HepG2 (cell line): ENCODE measurements around the gene FEM1B. TPM values are rescaled to one million over a fixed set of nuclear protein-coding genes. Genes with fewer than 3 reads are reported as not detected.

Experiments
- ARHGAP35 ChIP-seq: sonication (generic); formaldehyde crosslinking; IDR thresholded peaks from 2 replicates; pipeline ENCODE4 v1.9.0; 2022; ENCODE audit warnings: mild to moderate bottlenecking, inconsistent platforms, moderate library complexity, missing genetic modification reagents, borderline replicate concordance
- ARNTL ChIP-seq: sonication (generic); formaldehyde crosslinking; IDR thresholded peaks from 2 replicates; pipeline ENCODE4 v1.4.0; 2020; ENCODE audit warnings: mild to moderate bottlenecking, missing genetic modification reagents
- BORCS8-MEF2B ChIP-seq: sonication (generic); formaldehyde crosslinking; IDR thresholded peaks from 2 replicates; pipeline ENCODE4 v1.8.0; 2022; ENCODE audit warnings: mild to moderate bottlenecking, missing genetic modification reagents
- ESRRA ChIP-seq: sonication (generic); formaldehyde crosslinking; IDR thresholded peaks from 2 replicates; pipeline ENCODE4 v1.5.1; 2020; ENCODE audit warnings: mild to moderate bottlenecking, low read depth, missing genetic modification reagents
- FOXA1 ChIP-seq, 2 experiments: fragments of 450-650 bp in 1 of 2; sonication (generic) in 1 of 2; formaldehyde crosslinking in 1 of 2; IDR thresholded peaks; 2 replicates each; pipeline versions ENCODE4 v1.4.0 to v1.6.1; 2016 to 2020; ENCODE audit warnings: missing genetic modification reagents in 1 of 2
- HNF4A ChIP-seq: sonication (generic); formaldehyde crosslinking; IDR thresholded peaks from 2 replicates; pipeline ENCODE4 v1.4.0; 2020; ENCODE audit warnings: missing genetic modification reagents
- KDM5B ChIP-seq: sonication (generic); formaldehyde crosslinking; IDR thresholded peaks from 2 replicates; pipeline ENCODE4 v1.4.0; 2020; ENCODE audit warnings: missing genetic modification reagents, mild to moderate bottlenecking, borderline replicate concordance
- MAFG ChIP-seq: sonication (generic); formaldehyde crosslinking; IDR thresholded peaks from 2 replicates; pipeline ENCODE4 v1.5.1; 2020; ENCODE audit warnings: mild to moderate bottlenecking, missing genetic modification reagents
- NFYC ChIP-seq: IDR thresholded peaks from 2 replicates; pipeline ENCODE4 v1.6.1; 2016; ENCODE audit warnings: missing genetic modification reagents, missing compliant biosample characterization
- PHB2 ChIP-seq: fragments of 450-650 bp; IDR thresholded peaks from 2 replicates; pipeline ENCODE4 v1.6.1; 2018; ENCODE audit not compliant: partially characterized antibody
- PHF21A ChIP-seq: sonication (generic); formaldehyde crosslinking; IDR thresholded peaks from 2 replicates; pipeline ENCODE4 v1.5.0; 2020; ENCODE audit warnings: mild to moderate bottlenecking, missing genetic modification reagents
- RFX1 ChIP-seq: fragments of 450-650 bp; IDR thresholded peaks from 2 replicates; pipeline ENCODE4 v1.6.1; 2017
- SNAPC2 ChIP-seq: sonication (generic); formaldehyde crosslinking; IDR thresholded peaks from 2 replicates; pipeline ENCODE4 v1.8.1; 2022; ENCODE audit warnings: mild to moderate bottlenecking, missing genetic modification reagents
- SOX6 ChIP-seq, 2 experiments: fragments of 450-650 bp in 1 of 2; sonication (generic) in 1 of 2; formaldehyde crosslinking in 1 of 2; IDR thresholded peaks; 2 replicates each; pipeline versions ENCODE4 v1.4.0 to v1.6.1; 2017 to 2020; ENCODE audit warnings: antibody characterized with exemption in 1 of 2, mild to moderate bottlenecking in 1 of 2, missing genetic modification reagents in 1 of 2
- TBP ChIP-seq: sonication (generic); formaldehyde crosslinking; IDR thresholded peaks from 2 replicates; pipeline ENCODE4 v1.5.0; 2020; ENCODE audit warnings: missing genetic modification reagents
- U2AF1 ChIP-seq: fragments of 200-400 bp; formaldehyde crosslinking; optimal IDR thresholded peaks from 2 replicates; pipeline ENCODE3; 2017; ENCODE audit warnings: mild to moderate bottlenecking, low read depth, low read length
- ZFP1 ChIP-seq: IDR thresholded peaks from 2 replicates; pipeline ENCODE4 v1.6.1; 2016
- ZNF124 ChIP-seq: sonication (generic); formaldehyde crosslinking; IDR thresholded peaks from 2 replicates; pipeline ENCODE4 v1.4.0; 2020; ENCODE audit warnings: missing genetic modification reagents
- ZNF225 ChIP-seq: sonication (generic); formaldehyde crosslinking; IDR thresholded peaks from 2 replicates; pipeline ENCODE4 v1.4.0; 2020; ENCODE audit warnings: mild to moderate bottlenecking, missing genetic modification reagents
- ZNF251 ChIP-seq: sonication (generic); formaldehyde crosslinking; IDR thresholded peaks from 2 replicates; pipeline ENCODE4 v1.9.0; 2021; ENCODE audit warnings: mild to moderate bottlenecking, missing genetic modification reagents
- ZNF329 ChIP-seq: sonication (generic); formaldehyde crosslinking; IDR thresholded peaks from 2 replicates; pipeline ENCODE4 v1.9.0; 2021; ENCODE audit warnings: low read depth, mild to moderate bottlenecking, missing genetic modification reagents
- ZNF343 ChIP-seq: sonication (generic); formaldehyde crosslinking; IDR thresholded peaks from 2 replicates; pipeline ENCODE4 v1.4.0; 2020; ENCODE audit warnings: mild to moderate bottlenecking, missing genetic modification reagents
- ZNF496 ChIP-seq: sonication (generic); formaldehyde crosslinking; IDR thresholded peaks from 2 replicates; pipeline ENCODE4 v1.8.1; 2023; ENCODE audit warnings: mild to moderate bottlenecking, moderate library complexity, missing genetic modification reagents; ENCODE audit not compliant: insufficient replicate concordance
- ZNF747 ChIP-seq: sonication (generic); formaldehyde crosslinking; IDR thresholded peaks from 2 replicates; pipeline ENCODE4 v1.8.1; 2023; ENCODE audit warnings: missing genetic modification reagents, mild to moderate bottlenecking, borderline replicate concordance
- polyA plus RNA-seq, 8 experiments: library from polyadenylated mRNA; depleted of rRNA in 3 of 8; stranded (reverse) in 7 of 8; unstranded in 1 of 8; fragments of >200 nt; fragmentation: Illumina TruSeq in 4 of 8; extraction: Trizol in 4 of 8; gene quantifications; 2 replicates each; pipeline versions ENCODE4 v1.2.1 to v1.2.3, GENCODE V29; 2011 to 2016; ENCODE audit warnings: low read depth in 4 of 8, missing spikeins in 1 of 8, mixed read lengths in 1 of 8; ENCODE audit not compliant: insufficient read depth in 1 of 8
- total RNA-seq, 5 experiments: library from RNA; depleted of rRNA; stranded (reverse); fragments of >200 nt; fragmentation: Illumina TruSeq; extraction: Trizol; gene quantifications; 2 replicates each; pipeline ENCODE4 v1.2.3, GENCODE V29; 2016; ENCODE audit warnings: low read depth in 1 of 5
- TF ChIP-seq, protein P1 (sequence below): sonication (generic); formaldehyde crosslinking; conservative IDR thresholded peaks from 2 replicates; pipeline ENCODE4 v1.8.0; 2022; ENCODE audit warnings: missing genetic modification reagents
- TF ChIP-seq, protein P2 (sequence below): IDR thresholded peaks from 2 replicates; pipeline ENCODE4 v1.6.1; 2016
- TF ChIP-seq, protein P3 (sequence below): sonication (generic); formaldehyde crosslinking; IDR thresholded peaks from 2 replicates; pipeline ENCODE4 v1.5.0; 2020; ENCODE audit warnings: mild to moderate bottlenecking, missing genetic modification reagents

The FEM1B gene
- total and polyA plus RNA-seq, 2 of the 13 experiments (the other 11 are each of a cell fraction or from before 2014, with no cell fraction given), result 38.1 to 40.0 TPM

DNA sequence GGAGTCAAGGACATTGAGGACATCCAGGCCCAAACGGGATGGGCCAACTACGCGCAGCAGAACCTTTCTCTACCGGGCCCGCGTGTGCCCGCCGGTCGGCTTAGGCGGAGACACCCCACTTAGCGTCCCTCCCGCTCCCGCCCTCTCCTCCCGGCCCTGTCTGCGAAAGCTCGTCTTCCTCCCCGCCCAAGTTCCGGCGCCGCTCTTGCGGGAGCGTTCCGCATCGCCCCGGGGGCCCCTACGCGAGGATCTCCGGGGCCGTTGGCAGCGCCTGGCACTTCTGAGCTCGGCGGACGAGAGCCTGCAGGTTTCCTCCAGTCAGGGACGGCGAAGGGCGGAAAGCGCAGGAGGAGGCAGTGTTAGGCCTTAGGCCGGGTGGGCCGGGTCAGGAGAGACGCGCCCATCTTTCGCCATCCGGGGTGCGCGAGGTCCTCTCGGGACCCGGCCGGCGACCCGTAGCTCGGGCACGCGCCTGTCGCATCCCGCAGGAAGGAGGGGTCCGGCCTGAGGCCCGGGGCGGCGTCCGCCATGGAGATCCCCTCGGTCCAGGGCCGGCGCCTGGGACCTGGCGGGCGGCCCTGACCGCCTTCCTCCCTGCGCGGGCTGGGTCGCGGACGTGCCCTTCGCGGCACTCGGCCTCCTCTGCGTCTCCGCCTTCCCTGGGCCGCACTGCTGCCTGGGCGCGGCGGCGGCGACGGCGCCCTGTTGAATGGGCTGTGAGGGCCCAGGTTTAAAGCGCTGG is at the start of gene FEM1B (continued):
- TF ChIP-seq, protein P1, sequence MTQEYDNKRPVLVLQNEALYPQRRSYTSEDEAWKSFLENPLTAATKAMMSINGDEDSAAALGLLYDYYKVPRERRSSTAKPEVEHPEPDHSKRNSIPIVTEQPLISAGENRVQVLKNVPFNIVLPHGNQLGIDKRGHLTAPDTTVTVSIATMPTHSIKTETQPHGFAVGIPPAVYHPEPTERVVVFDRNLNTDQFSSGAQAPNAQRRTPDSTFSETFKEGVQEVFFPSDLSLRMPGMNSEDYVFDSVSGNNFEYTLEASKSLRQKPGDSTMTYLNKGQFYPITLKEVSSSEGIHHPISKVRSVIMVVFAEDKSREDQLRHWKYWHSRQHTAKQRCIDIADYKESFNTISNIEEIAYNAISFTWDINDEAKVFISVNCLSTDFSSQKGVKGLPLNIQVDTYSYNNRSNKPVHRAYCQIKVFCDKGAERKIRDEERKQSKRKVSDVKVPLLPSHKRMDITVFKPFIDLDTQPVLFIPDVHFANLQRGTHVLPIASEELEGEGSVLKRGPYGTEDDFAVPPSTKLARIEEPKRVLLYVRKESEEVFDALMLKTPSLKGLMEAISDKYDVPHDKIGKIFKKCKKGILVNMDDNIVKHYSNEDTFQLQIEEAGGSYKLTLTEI (CRISPR knock-in tag), result no peak
- TF ChIP-seq PHF21A (CRISPR knock-in tag) (peak; percentile 93), ZNF251 (CRISPR knock-in tag) (peak; percentile 38; the same call in 1 of the 2 replicates), HNF4A (0 out of 2 replicates have a peak, but pooled peaks have one; percentile 57), ESRRA (CRISPR knock-in tag) (peak; percentile 100), ARNTL (CRISPR knock-in tag) (peak; percentile 68; the same call in 1 of the 2 replicates), SOX6 (IDR thresholded peaks at IDR 0.05) (no peak), SOX6 (CRISPR knock-in tag; IDR thresholded peaks at IDR 0.05) (peak; percentile 77), ZFP1 (peak; percentile 69), ZNF747 (CRISPR knock-in tag) (0 out of 2 replicates have a peak, but pooled peaks have one; percentile 79), ZNF343 (CRISPR knock-in tag) (no peak), ZNF329 (CRISPR knock-in tag) (peak; percentile 13; the same call in 1 of the 2 replicates), RFX1 (no peak), ARHGAP35 (CRISPR knock-in tag) (0 out of 2 replicates have a peak, but pooled peaks have one; percentile 48), U2AF1 (peak; percentile 66), FOXA1 (IDR thresholded peaks at IDR 0.05) (no peak), FOXA1 (CRISPR knock-in tag; IDR thresholded peaks at IDR 0.05) (no peak), NFYC (CRISPR knock-in tag) (no peak; the same call in 1 of the 2 replicates), ZNF225 (peak; percentile 81), SNAPC2 (CRISPR knock-in tag) (no peak; the same call in none of the 2 replicates), PHB2 (no peak), BORCS8-MEF2B (CRISPR knock-in tag) (peak; percentile 20; the same call in 1 of the 2 replicates), ZNF124 (CRISPR knock-in tag) (peak; percentile 73; the same call in 1 of the 2 replicates), KDM5B (CRISPR knock-in tag) (peak; percentile 92), MAFG (CRISPR knock-in tag) (no peak), ZNF496 (CRISPR knock-in tag) (no peak), TBP (0 out of 2 replicates have a peak, but pooled peaks have one; percentile 56)
- TF ChIP-seq, protein P2, sequence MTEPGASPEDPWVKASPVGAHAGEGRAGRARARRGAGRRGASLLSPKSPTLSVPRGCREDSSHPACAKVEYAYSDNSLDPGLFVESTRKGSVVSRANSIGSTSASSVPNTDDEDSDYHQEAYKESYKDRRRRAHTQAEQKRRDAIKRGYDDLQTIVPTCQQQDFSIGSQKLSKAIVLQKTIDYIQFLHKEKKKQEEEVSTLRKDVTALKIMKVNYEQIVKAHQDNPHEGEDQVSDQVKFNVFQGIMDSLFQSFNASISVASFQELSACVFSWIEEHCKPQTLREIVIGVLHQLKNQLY (CRISPR knock-in tag), result no peak; the same call in 1 of the 2 replicates
- TF ChIP-seq, protein P3, sequence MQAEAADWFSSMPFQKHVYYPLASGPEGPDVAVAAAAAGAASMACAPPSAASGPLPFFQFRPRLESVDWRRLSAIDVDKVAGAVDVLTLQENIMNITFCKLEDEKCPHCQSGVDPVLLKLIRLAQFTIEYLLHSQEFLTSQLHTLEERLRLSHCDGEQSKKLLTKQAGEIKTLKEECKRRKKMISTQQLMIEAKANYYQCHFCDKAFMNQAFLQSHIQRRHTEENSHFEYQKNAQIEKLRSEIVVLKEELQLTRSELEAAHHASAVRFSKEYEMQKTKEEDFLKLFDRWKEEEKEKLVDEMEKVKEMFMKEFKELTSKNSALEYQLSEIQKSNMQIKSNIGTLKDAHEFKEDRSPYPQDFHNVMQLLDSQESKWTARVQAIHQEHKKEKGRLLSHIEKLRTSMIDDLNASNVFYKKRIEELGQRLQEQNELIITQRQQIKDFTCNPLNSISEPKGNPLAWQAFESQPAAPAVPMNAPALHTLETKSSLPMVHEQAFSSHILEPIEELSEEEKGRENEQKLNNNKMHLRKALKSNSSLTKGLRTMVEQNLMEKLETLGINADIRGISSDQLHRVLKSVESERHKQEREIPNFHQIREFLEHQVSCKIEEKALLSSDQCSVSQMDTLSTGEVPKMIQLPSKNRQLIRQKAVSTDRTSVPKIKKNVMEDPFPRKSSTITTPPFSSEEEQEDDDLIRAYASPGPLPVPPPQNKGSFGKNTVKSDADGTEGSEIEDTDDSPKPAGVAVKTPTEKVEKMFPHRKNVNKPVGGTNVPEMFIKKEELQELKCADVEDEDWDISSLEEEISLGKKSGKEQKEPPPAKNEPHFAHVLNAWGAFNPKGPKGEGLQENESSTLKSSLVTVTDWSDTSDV (CRISPR knock-in tag), result no peak
